ENCODE data around the gene ASPDH. TPM values are rescaled to one million over a fixed set of nuclear protein-coding genes. Genes with fewer than 3 reads are reported as not detected.
A peak's percentile ranks its signal among the peaks of the same experiment; 100 is the strongest.

The ASPDH gene
- total and polyA plus RNA-seq, 4 experiments from 2014 or later, result not detected

DNA sequence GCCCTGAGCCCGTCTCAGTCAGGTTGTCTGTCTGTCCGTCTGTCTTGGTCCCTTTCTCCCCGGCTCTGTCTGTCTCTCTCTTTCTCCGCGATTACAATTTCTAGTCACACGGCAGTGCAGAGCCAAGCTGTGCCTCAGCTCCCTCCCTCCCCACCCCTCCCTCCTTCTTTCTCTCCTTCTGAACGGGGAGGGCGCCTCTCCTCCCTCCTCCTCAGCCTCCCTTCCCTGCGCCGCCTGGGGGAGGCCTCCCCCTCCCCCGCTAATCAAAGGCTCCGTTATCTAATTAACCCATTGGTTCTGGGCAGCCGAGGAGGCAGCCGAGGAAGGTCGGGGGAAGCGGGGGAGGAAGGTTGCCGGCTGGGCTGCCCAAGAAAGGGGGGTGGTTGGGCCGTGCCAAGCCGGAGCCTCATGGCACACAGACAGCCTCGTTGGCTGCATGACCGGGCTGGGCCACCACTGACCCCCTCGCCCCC lies 38.0 kb upstream of the ASPDH start:
- Mint-ChIP-seq H3K36me3 (peaks cover 0 to 2% of the 10 kb centered on the region in 2 donors), H3K27ac (peak overlapping the region in 1 of 7 donors; percentile 60), H3K27me3 (peaks cover 38 to 54% of the 10 kb centered on the region in 2 donors), H3K4me1 (peaks cover 5 to 15% (median 10%) of the 10 kb centered on the region in 4 donors), H3K4me3 (no peak overlapping the region), H3K9me3 (peaks cover 0 to 2% (median 0%) of the 10 kb centered on the region in 8 donors)
- no peak overlapping the region for H3K27ac ChIP-seq (ENCODE audit: low read depth, low read length)
- POLR2A ChIA-PET (ENCODE audit: partially characterized antibody), result no interaction called here
- intact Hi-C loops (cut with micrococcal nuclease), result no loop called here
- H3K4me1 ChIP-seq (ENCODE audit: insufficient read depth, low read length), result peaks cover 4% of the 10 kb centered on the region
- H3K4me3 ChIP-seq (ENCODE audit: low read length in 2 of 2), result no peak overlapping the region
- H3K27me3 ChIP-seq (ENCODE audit: insufficient read depth, low read length), result peaks cover 4% of the 10 kb centered on the region
- no peaks in the 10 kb centered on the region for H3K36me3 ChIP-seq (ENCODE audit: insufficient read depth, low read length)
- DNase-seq, result no peak
- CTCF ChIA-PET (ENCODE audit: partially characterized antibody), result no interaction called here
- no peaks in the 10 kb centered on the region for H3K9me3 ChIP-seq (ENCODE audit: control insufficient read depth in 1 of 2, low read length in 2 of 2)

- peak overlapping the region in 1 of 7 donors; percentile 60 for H3K27ac Mint-ChIP-seq
- no peak overlapping the region for H3K4me3 ChIP-seq (ENCODE audit: low read length in 2 of 2)
- no peak overlapping the region for H3K27ac ChIP-seq (ENCODE audit: low read depth, low read length)
- ChIA-PET CTCF (ENCODE audit: partially characterized antibody) (no interaction called here), POLR2A (ENCODE audit: partially characterized antibody) (no interaction called here)
- no peak for DNase-seq
- peaks cover 0 to 2% (median 0%) of the 10 kb centered on the region in 8 donors for H3K9me3 Mint-ChIP-seq
- no peaks in the 10 kb centered on the region for H3K36me3 Mint-ChIP-seq
- H3K4me1 Mint-ChIP-seq, result peaks cover 1 to 11% (median 5%) of the 10 kb centered on the region in 4 donors
- H3K27me3 ChIP-seq (ENCODE audit: insufficient read depth, low read length), result peaks cover 4% of the 10 kb centered on the region
- no peak overlapping the region for H3K4me3 Mint-ChIP-seq
- intact Hi-C loops (cut with micrococcal nuclease), result no loop called here
- H3K27me3 Mint-ChIP-seq, result peaks cover 35 to 51% of the 10 kb centered on the region in 2 donors
- peaks cover under 1% of the 10 kb centered on the region for H3K4me1 ChIP-seq (ENCODE audit: insufficient read depth, low read length)
- no peaks in the 10 kb centered on the region for H3K36me3 ChIP-seq (ENCODE audit: insufficient read depth, low read length)
- no peaks in the 10 kb centered on the region for H3K9me3 ChIP-seq (ENCODE audit: control insufficient read depth in 1 of 2, low read length in 2 of 2)
These were observed 37.5 kb upstream of the ASPDH start for GRCh38 chr19:50551034-50551714.

DNA sequence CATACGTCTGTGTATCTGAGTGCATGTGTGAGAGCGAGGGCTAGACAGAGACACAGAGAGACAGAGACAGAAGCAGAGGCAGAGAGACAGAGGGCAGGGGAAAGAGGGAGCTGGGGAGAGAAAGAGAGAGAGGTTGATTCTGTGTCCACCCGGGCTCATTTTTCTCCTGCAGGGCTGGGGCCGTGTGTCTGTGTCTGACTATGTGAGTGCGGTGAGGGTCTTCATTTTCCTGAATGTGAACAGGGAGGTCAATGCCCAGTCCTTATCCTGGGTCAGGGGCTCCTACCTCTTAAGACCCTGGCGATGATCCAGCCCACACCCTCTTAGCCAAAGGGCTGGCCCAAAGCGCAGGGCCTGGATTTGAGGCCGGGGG lies 36.9 kb upstream of the ASPDH start:
- Histone ChIP-seq H3K9me3 (ENCODE audit: control insufficient read depth in 1 of 2, low read length in 2 of 2) (no peaks in the 10 kb centered on the region), H3K27ac (ENCODE audit: low read depth, low read length) (no peak overlapping the region), H3K27me3 (ENCODE audit: insufficient read depth, low read length) (peaks cover 4% of the 10 kb centered on the region), H3K4me3 (ENCODE audit: low read length in 2 of 2) (no peak overlapping the region), H3K4me1 (ENCODE audit: insufficient read depth, low read length) (no peaks in the 10 kb centered on the region), H3K36me3 (ENCODE audit: insufficient read depth, low read length) (no peaks in the 10 kb centered on the region)
- intact Hi-C loops (cut with micrococcal nuclease), result no loop called here
- H3K27me3 Mint-ChIP-seq, result peaks cover 35 to 49% of the 10 kb centered on the region in 2 donors
- ChIA-PET CTCF (ENCODE audit: partially characterized antibody) (no interaction called here), POLR2A (ENCODE audit: partially characterized antibody) (no interaction called here)
- H3K27ac Mint-ChIP-seq, result no peak overlapping the region
- peaks cover 1 to 8% (median 4%) of the 10 kb centered on the region in 4 donors for H3K4me1 Mint-ChIP-seq
- no peak overlapping the region for H3K4me3 Mint-ChIP-seq
- H3K36me3 Mint-ChIP-seq, result no peaks in the 10 kb centered on the region
- peaks cover 0 to 2% (median 0%) of the 10 kb centered on the region in 8 donors for H3K9me3 Mint-ChIP-seq
- no peak for DNase-seq

DNA sequence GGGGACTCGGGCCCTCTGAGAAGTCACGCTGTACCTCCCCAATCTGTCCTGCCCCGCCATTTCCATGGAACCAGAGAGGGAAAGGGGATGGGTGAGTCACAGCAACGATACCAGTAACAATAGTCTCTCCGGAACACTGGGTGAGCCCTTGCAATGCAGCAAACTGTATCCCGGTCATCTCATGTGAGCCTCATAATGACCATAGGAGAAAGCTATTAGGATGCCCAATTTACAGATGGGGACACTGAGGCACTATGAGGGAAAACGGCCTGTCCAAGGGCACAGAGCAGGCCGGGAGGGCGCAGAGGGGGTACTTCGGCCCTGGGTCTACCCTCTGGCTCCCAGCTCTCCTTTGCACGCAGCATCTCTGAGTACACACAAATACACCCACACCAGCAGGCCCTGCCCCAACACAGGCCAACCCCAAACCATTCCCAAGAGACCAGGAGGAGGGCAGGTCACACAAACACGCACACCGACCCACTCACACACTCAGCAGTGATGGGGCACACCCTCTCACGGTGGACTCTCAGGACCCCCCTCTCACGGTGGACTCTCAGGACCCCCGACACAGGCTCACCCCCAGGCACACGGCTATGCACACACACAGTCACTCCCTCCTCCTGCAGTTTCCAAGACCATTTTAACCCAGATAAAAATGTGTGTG lies 36.3 kb upstream of the ASPDH start:
- intact Hi-C loops (cut with micrococcal nuclease), result no loop called here
- DNase-seq, result no peak
- ChIA-PET POLR2A (ENCODE audit: partially characterized antibody) (no interaction called here), CTCF (ENCODE audit: partially characterized antibody) (no interaction called here)
- H3K36me3 ChIP-seq (ENCODE audit: insufficient read depth, low read length), result no peaks in the 10 kb centered on the region
- no peaks in the 10 kb centered on the region for H3K4me1 ChIP-seq (ENCODE audit: insufficient read depth, low read length)
- H3K36me3 Mint-ChIP-seq, result no peaks in the 10 kb centered on the region
- peaks cover 0 to 2% (median 0%) of the 10 kb centered on the region in 8 donors for H3K9me3 Mint-ChIP-seq
- H3K27me3 ChIP-seq (ENCODE audit: insufficient read depth, low read length), result peaks cover 4% of the 10 kb centered on the region
- peaks cover under 1 to 5% (median 1%) of the 10 kb centered on the region in 4 donors for H3K4me1 Mint-ChIP-seq
- H3K4me3 ChIP-seq (ENCODE audit: low read length in 2 of 2), result no peak overlapping the region
- peaks cover 33 to 45% of the 10 kb centered on the region in 2 donors for H3K27me3 Mint-ChIP-seq
- H3K27ac ChIP-seq (ENCODE audit: low read depth, low read length), result no peak overlapping the region
- no peak overlapping the region for H3K4me3 Mint-ChIP-seq
- no peaks in the 10 kb centered on the region for H3K9me3 ChIP-seq (ENCODE audit: control insufficient read depth in 1 of 2, low read length in 2 of 2)
- H3K27ac Mint-ChIP-seq, result no peak overlapping the region

DNA sequence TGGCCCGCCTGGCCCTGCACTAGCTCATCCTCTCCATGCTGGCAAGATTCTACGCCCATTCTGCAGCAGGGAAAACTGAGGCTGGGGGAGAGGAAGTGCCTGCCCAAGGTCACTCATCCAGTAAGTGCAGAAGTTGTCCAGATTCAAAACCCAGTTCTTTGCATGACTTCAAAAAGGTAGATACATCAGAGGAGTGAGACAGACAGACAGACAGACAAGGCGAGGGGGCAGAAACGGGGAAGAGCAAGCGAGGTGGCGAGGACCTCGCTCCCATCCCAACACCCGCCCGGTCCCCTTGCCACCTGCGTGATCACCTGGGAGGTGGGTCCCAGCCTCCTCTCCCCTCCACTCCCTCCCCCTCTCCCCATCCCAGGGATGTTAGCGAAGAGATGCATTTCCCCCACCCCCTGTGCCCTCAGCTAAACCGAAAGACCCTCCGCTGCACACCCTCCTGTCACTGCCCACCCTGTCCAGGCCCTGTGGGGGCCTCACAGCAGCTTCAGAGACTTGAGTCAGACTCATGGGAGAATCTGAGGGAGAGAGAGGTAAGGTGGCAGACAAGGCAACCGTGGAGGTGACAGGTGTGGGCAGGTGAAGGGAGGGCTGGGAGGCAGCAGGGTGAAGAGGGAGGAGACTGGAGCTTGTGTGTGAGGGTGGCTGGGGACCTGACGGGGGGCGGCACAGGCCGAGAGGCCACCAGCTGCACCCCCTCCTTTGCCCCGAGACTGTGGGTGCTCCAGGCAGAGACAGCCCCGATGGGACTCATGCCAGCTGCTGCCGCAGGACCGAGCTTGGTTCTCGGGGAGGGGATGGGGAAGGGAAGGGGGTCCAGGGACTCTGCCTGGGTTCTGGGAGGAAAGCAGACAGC lies 35.6 kb upstream of the ASPDH start:
- no peaks in the 10 kb centered on the region for H3K36me3 Mint-ChIP-seq
- POLR2A ChIA-PET (ENCODE audit: partially characterized antibody), result no interaction called here

DNA sequence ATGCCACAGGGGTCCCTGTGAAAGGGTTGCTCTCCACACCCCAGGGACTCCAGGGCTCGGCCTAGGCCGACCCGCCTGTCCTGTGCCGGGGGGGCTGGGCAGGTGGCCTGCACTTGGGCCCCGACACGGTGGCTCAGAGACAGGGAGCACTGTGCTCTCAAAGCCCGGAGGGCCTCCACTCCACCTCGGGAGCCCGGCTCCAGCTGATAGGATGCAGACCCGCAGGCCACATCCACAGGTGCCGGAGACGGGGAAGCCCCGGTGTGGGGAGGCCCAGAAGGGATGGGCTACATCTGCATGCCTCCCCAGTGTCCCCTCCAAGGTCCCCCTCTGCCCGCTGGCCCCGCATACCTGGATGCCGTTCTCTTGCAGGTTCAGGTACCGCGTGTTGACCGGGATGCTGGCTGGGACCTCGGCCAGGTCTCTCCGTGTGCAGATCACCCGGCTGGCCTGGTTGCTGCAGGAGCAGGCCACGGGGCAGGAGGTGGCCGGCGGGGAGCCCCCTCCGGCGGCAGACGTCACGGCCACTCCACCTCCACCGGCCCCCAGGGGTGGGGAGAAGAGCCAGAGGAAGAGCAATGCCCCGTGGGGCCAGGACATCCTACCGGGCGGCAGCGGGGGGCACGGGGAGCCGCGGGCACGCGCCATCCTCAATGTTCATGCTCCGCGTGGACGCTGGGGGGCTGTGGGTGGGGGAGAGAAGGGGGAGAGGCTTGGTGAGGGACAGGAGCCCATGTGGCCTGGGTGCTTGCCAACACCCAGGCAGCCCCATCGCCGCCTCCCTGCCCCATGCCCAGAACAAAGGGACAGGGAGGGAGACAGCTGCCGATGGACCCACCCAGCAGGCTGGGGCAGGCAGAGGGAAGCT lies 34.7 kb upstream of the ASPDH start:
- Histone ChIP-seq H3K4me3 (ENCODE audit: low read length in 2 of 2) (no peak overlapping the region), H3K27ac (ENCODE audit: low read depth, low read length) (no peak overlapping the region), H3K9me3 (ENCODE audit: control insufficient read depth in 1 of 2, low read length in 2 of 2) (no peaks in the 10 kb centered on the region), H3K4me1 (ENCODE audit: insufficient read depth, low read length) (no peaks in the 10 kb centered on the region), H3K27me3 (ENCODE audit: insufficient read depth, low read length) (peaks cover 4% of the 10 kb centered on the region), H3K36me3 (ENCODE audit: insufficient read depth, low read length) (no peaks in the 10 kb centered on the region)
- intact Hi-C loops (cut with micrococcal nuclease), result no loop called here
- ChIA-PET CTCF (ENCODE audit: partially characterized antibody) (no interaction called here), POLR2A (ENCODE audit: partially characterized antibody) (no interaction called here)
- H3K36me3 Mint-ChIP-seq, result no peaks in the 10 kb centered on the region
- peaks cover 26 to 35% of the 10 kb centered on the region in 2 donors for H3K27me3 Mint-ChIP-seq
- peaks cover 0 to 2% (median 1%) of the 10 kb centered on the region in 4 donors for H3K4me1 Mint-ChIP-seq
- no peak for DNase-seq
- H3K27ac Mint-ChIP-seq, result no peak overlapping the region
- H3K9me3 Mint-ChIP-seq, result peaks cover 0 to 2% (median 0%) of the 10 kb centered on the region in 8 donors
- H3K4me3 Mint-ChIP-seq, result no peak overlapping the region

More for the DNA sequence above, 35.6 kb upstream of the ASPDH start:
- no peak overlapping the region for H3K27ac Mint-ChIP-seq
- intact Hi-C loops (cut with micrococcal nuclease), result no loop called here
- Histone ChIP-seq H3K4me3 (ENCODE audit: low read length in 2 of 2) (no peak overlapping the region), H3K27me3 (ENCODE audit: insufficient read depth, low read length) (peaks cover 4% of the 10 kb centered on the region), H3K27ac (ENCODE audit: low read depth, low read length) (no peak overlapping the region), H3K4me1 (ENCODE audit: insufficient read depth, low read length) (no peaks in the 10 kb centered on the region), H3K9me3 (ENCODE audit: control insufficient read depth in 1 of 2, low read length in 2 of 2) (no peaks in the 10 kb centered on the region), H3K36me3 (ENCODE audit: insufficient read depth, low read length) (no peaks in the 10 kb centered on the region)
- no peak for DNase-seq
- CTCF ChIA-PET (ENCODE audit: partially characterized antibody), result no interaction called here
- H3K4me1 Mint-ChIP-seq, result peaks cover 0 to 5% (median 1%) of the 10 kb centered on the region in 4 donors
- H3K4me3 Mint-ChIP-seq, result no peak overlapping the region
- peaks cover 0 to 2% (median 0%) of the 10 kb centered on the region in 8 donors for H3K9me3 Mint-ChIP-seq
- H3K27me3 Mint-ChIP-seq, result peaks cover 29 to 40% of the 10 kb centered on the region in 2 donors
